ENCODE results near the gene PODXL2.

DNA sequence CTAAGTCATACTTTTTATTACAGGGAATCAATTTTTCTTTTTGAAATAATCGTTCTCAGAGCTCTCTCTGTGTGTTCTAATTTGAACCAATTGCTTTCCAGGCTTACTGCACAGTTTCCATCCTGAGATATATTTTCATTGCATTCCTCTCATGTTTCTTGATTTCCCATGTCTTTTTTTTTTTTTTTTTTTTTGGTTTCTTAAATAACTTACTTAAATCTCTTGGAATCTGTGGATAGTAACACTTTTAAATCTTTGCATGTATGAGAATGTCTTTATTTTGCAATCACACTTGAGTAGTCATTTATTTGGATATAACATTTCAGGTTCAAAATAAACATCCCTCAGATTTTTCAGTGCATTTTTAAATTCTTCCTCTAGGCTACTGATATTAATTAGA is 29.2 kb downstream of the PODXL2 start:
- TF ChIP-seq POLR2AphosphoS5 (IDR thresholded peaks at IDR 0.05; ENCODE audit: low read depth, low read length), result no peak
- no peak for TF ChIP-seq TAF1 (IDR thresholded peaks at IDR 0.05; ENCODE audit: borderline replicate concordance, low read depth, low read length)
